DOHH2 (cell line): ENCODE results near the gene SLC15A5.

Experiments used
- H3F3A ChIP-seq: fragments of 200-600 bp; sonication (generic), shearing (Covaris generic); 2 replicates; pipeline ENCODE4 v1.6.0; 2016; ENCODE audit warnings: antibody characterized with exemption, mild to moderate bottlenecking; ENCODE audit not compliant: control insufficient read depth, insufficient read depth
- H3K27ac ChIP-seq: fragments of 200-600 bp; sonication (generic); 2 replicates; pipeline ENCODE4 v1.5.1; 2014; ENCODE audit warnings: low read depth, mild to moderate bottlenecking, low read length, moderate library complexity
- H3K27me3 ChIP-seq: fragments of 200-600 bp; sonication (generic); 2 replicates; pipeline ENCODE4 v1.6.1; 2014; ENCODE audit warnings: mild to moderate bottlenecking, low read length, mixed read lengths; ENCODE audit not compliant: control insufficient read depth
- H3K36me3 ChIP-seq: fragments of 200-600 bp; sonication (generic); 2 replicates; pipeline ENCODE4 v1.6.1; 2014; ENCODE audit warnings: mild to moderate bottlenecking, low read length, moderate library complexity, mixed read lengths; ENCODE audit not compliant: control insufficient read depth
- H3K4me1 ChIP-seq: fragments of 200-600 bp; sonication (generic); 2 replicates; pipeline ENCODE4 v1.6.1; 2014; ENCODE audit warnings: mild to moderate bottlenecking, low read length, mixed read lengths; ENCODE audit not compliant: control insufficient read depth
- H3K4me2 ChIP-seq: fragments of 200-600 bp; sonication (generic); 2 replicates; pipeline ENCODE4 v1.6.0; 2014; ENCODE audit warnings: mild to moderate bottlenecking, low read length, moderate library complexity
- H3K4me3 ChIP-seq: fragments of 200-600 bp; sonication (generic); 2 replicates; pipeline ENCODE4 v1.5.1; 2014; ENCODE audit warnings: mild to moderate bottlenecking, low read length, mixed read lengths
- H3K79me2 ChIP-seq: fragments of 200-600 bp; sonication (generic); 2 replicates; pipeline ENCODE4 v1.6.1; 2014; ENCODE audit warnings: mild to moderate bottlenecking, low read length, mixed read lengths; ENCODE audit not compliant: control insufficient read depth
- H3K9me2 ChIP-seq: fragments of 200-600 bp; sonication (generic); replicated peaks from 2 replicates; pipeline ENCODE4 v1.6.1; 2014; ENCODE audit warnings: mild to moderate bottlenecking, low read length, mixed read lengths; ENCODE audit not compliant: control insufficient read depth
- H3K9me3 ChIP-seq: fragments of 200-600 bp; sonication (generic); 2 replicates; pipeline ENCODE4 v1.6.1; 2014; ENCODE audit warnings: antibody characterized with exemption, low read length, mixed read lengths; ENCODE audit not compliant: control insufficient read depth, insufficient read depth
- H4K20me1 ChIP-seq: fragments of 200-600 bp; sonication (generic); 2 replicates; pipeline ENCODE4 v1.6.0; 2014; ENCODE audit warnings: low read depth, mild to moderate bottlenecking, antibody characterized with exemption, low read length, moderate library complexity; ENCODE audit not compliant: control insufficient read depth, insufficient read depth
- CTCF ChIP-seq: fragments of 200-600 bp; sonication (generic); IDR thresholded peaks from one replicate; pipeline ENCODE4 v1.5.1; 2014; ENCODE audit warnings: antibody characterized with exemption, mild to moderate bottlenecking, low read depth, low read length; ENCODE audit not compliant: poor library complexity, severe bottlenecking
- EZH2phosphoT487 ChIP-seq: fragments of 200-600 bp; sonication (generic); IDR thresholded peaks from 2 replicates; pipeline ENCODE4 v1.6.1; 2017; ENCODE audit warnings: borderline replicate concordance, mild to moderate bottlenecking, antibody characterized with exemption, low read length, moderate library complexity, mixed read lengths

Gene SLC15A5

GRCh38 chr12:16307856-16308475 is 30.5 kb upstream of the SLC15A5 start:
- Histone ChIP-seq H3K4me3 (no peak overlapping the region), H3K27ac (no peak overlapping the region), H4K20me1 (no peaks in the 10 kb centered on the region), H3K79me2 (no peaks in the 10 kb centered on the region), H3K4me1 (no peaks in the 10 kb centered on the region), H3K27me3 (no peaks in the 10 kb centered on the region), H3K9me3 (no peaks in the 10 kb centered on the region), H3K9me2 (no peaks in the 10 kb centered on the region), H3F3A (no peaks in the 10 kb centered on the region), H3K36me3 (no peaks in the 10 kb centered on the region), H3K4me2 (no peak overlapping the region)
- TF ChIP-seq EZH2phosphoT487 (no peak), CTCF (no peak)

GRCh38 chr12:16303939-16304338 is 26.5 kb upstream of the SLC15A5 start:
- TF ChIP-seq EZH2phosphoT487 (no peak), CTCF (no peak)
- no peaks in the 10 kb centered on the region for H3K9me2 ChIP-seq
- no peak overlapping the region for H3K27ac ChIP-seq
- no peaks in the 10 kb centered on the region for H3K79me2 ChIP-seq
- H3K9me3 ChIP-seq, result no peaks in the 10 kb centered on the region
- no peaks in the 10 kb centered on the region for H4K20me1 ChIP-seq
- no peak overlapping the region for H3K4me2 ChIP-seq
- H3K27me3 ChIP-seq, result no peaks in the 10 kb centered on the region
- no peaks in the 10 kb centered on the region for H3K36me3 ChIP-seq
- H3K4me1 ChIP-seq, result no peaks in the 10 kb centered on the region
- no peak overlapping the region for H3K4me3 ChIP-seq
- no peaks in the 10 kb centered on the region for H3F3A ChIP-seq

GRCh38 chr12:16300736-16301135 is 23.3 kb upstream of the SLC15A5 start:
- H3K27ac ChIP-seq, result no peak overlapping the region

More at GRCh38 chr12:16300736-16301135, 23.3 kb upstream of the SLC15A5 start:
- no peak overlapping the region for H3K4me2 ChIP-seq
- H3K4me1 ChIP-seq, result no peaks in the 10 kb centered on the region
- no peaks in the 10 kb centered on the region for H3F3A ChIP-seq
- H3K27me3 ChIP-seq, result no peaks in the 10 kb centered on the region
- H3K9me3 ChIP-seq, result no peaks in the 10 kb centered on the region
- no peaks in the 10 kb centered on the region for H3K36me3 ChIP-seq
- no peak overlapping the region for H3K4me3 ChIP-seq
- TF ChIP-seq CTCF (no peak), EZH2phosphoT487 (no peak)
- H3K9me2 ChIP-seq, result no peaks in the 10 kb centered on the region
- no peaks in the 10 kb centered on the region for H3K79me2 ChIP-seq
- H4K20me1 ChIP-seq, result no peaks in the 10 kb centered on the region
